ENCODE measurements around the gene TRIM66. TPM values are rescaled to one million over a fixed set of nuclear protein-coding genes. Genes with fewer than 3 reads are reported as not detected.

TRIM66 gene
- total RNA-seq, 1 donor from 2014 or later: 15.0 TPM

DNA sequence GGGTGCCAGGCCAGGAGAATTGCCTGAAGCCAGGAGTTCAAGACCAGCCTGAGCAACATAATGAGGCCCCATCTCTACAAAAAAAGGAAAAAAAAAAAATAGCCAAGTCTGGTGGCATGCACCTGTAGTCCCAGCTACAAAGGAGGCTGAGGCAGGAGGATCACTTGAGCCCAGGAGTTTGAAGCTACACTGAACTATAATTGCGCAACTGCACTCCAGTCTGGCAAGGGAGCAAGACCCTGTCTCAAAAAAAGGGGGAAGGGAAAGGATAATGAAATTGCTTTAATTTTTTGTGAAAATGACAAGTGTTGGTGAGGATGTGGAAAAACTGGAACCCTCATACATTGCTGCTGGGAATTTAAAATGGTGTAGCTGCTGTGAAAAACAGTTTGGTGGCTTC lies 107.7 kb downstream of the TRIM66 start:
- no peak overlapping the region for H3K27ac ChIP-seq
- TF ChIP-seq, protein P1, sequence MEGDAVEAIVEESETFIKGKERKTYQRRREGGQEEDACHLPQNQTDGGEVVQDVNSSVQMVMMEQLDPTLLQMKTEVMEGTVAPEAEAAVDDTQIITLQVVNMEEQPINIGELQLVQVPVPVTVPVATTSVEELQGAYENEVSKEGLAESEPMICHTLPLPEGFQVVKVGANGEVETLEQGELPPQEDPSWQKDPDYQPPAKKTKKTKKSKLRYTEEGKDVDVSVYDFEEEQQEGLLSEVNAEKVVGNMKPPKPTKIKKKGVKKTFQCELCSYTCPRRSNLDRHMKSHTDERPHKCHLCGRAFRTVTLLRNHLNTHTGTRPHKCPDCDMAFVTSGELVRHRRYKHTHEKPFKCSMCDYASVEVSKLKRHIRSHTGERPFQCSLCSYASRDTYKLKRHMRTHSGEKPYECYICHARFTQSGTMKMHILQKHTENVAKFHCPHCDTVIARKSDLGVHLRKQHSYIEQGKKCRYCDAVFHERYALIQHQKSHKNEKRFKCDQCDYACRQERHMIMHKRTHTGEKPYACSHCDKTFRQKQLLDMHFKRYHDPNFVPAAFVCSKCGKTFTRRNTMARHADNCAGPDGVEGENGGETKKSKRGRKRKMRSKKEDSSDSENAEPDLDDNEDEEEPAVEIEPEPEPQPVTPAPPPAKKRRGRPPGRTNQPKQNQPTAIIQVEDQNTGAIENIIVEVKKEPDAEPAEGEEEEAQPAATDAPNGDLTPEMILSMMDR (IDR thresholded peaks at IDR 0.05): no peak
- ATAC-seq: no peak
- no peaks in the 10 kb centered on the region for H3K4me1 ChIP-seq
- DNase-seq: no peak
- intact Hi-C loops (cut with DNase I): no loop called here
- H3K36me3 ChIP-seq: no peaks in the 10 kb centered on the region
- H3K9me3 ChIP-seq: peaks cover 7% of the 10 kb centered on the region
- no peaks in the 10 kb centered on the region for H3K27me3 ChIP-seq
- no peak overlapping the region for H3K4me3 ChIP-seq

DNA sequence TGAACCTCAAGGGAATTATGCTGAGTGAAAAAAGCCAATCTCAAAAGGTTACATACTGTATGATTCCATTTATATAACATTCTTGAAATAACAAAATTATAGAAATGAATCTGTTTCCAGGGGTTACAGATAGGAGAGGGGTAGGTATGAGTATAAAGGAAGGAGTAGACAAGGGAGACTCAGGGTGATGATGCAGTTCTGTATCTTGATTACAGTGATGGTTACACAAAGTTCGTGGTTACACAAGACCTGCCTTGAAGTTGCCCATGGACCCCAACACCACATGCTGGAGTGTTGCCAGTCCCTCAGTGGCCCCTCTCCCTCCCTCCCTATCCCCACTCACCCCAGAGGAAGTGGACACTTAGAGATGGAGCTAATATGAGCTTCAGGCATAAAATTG lies 108.7 kb downstream of the TRIM66 start:
- H3K36me3 ChIP-seq: no peaks in the 10 kb centered on the region
- TF ChIP-seq, protein P1 (IDR thresholded peaks at IDR 0.05): no peak
- DNase-seq: no peak
- no peak overlapping the region for H3K27ac ChIP-seq
- H3K4me3 ChIP-seq: no peak overlapping the region
- intact Hi-C loops (cut with DNase I): no loop called here
- peaks cover 7% of the 10 kb centered on the region for H3K9me3 ChIP-seq
- no peak for ATAC-seq
- H3K27me3 ChIP-seq: no peaks in the 10 kb centered on the region
- H3K4me1 ChIP-seq: no peaks in the 10 kb centered on the region

DNA sequence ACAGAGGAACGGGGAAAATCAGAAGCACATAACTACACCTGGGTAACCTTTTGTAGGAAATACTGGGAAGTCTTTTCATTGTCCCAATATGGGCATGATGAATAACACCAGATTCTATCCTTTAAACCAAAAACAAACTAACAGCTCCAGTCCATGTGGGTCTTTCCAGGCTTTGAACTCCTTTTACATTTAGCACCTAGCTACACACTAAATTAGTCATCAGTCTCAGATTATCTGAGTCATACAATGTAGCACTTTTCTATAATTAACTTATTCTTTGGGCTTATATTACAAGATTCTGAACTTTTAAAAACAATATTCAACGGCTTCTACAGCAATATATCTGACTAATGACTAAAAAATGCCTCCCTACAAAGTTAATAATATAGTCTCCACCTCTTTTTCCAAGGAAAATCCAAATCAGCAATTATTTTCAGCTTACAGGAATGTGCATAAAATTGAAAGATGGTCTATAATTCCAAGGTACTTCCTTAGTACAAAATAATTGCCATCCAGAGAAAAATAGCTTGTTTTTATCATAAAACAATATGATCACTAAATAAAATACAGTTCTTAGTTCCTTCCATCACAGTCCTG lies 114.8 kb downstream of the TRIM66 start:
- intact Hi-C loops (cut with DNase I): loop anchor here (10.0 kb wide), 1 partner anchor 343 kb away; no protein-coding TSS in a partner anchor
- DNase-seq (no peak), ATAC-seq (no peak)

DNA sequence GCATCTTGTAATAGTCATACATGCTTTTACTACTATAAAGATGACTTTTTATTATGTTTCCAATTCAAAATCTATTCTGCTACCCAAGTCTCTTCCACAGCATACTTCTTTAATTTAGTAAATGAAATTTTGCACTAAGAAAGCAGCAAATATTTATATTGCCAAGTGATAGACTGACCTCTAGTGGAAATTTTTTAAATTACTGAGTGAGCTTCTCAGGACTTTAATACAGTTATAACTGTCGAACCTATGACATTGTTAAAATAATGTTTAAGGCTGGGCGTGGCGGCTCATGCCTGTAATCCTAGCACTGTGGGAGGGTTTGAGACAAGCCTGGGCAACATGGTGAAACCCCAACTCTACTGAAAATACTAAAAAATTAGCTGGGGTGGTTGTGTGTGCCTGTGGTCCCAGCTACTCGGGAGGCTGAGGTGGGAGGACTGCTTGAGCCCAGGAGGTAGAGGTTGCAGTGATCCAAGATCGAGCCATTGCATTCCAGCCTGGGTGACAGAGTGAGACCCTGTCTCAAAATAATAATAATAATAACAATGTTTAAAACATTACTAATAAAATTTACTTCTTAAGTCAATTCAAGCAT lies 115.8 kb downstream of the TRIM66 start:
- no peaks in the 10 kb centered on the region for H3K9me3 ChIP-seq
- TF ChIP-seq, protein P1 (IDR thresholded peaks at IDR 0.05): peak; percentile 73
- no peak for DNase-seq
- intact Hi-C loops (cut with DNase I): loop anchor here (10.0 kb wide), 1 partner anchor 342 kb away; no protein-coding TSS in a partner anchor
- no peaks in the 10 kb centered on the region for H3K4me1 ChIP-seq
- peak; percentile 54 for ATAC-seq
- H3K4me3 ChIP-seq: no peak overlapping the region
- H3K27ac ChIP-seq: no peak overlapping the region
- H3K27me3 ChIP-seq: no peaks in the 10 kb centered on the region
- no peaks in the 10 kb centered on the region for H3K36me3 ChIP-seq

More for the DNA sequence above, 114.8 kb downstream of the TRIM66 start:
- Histone ChIP-seq H3K4me3 (no peak overlapping the region), H3K27ac (no peak overlapping the region), H3K36me3 (no peaks in the 10 kb centered on the region), H3K9me3 (no peaks in the 10 kb centered on the region), H3K27me3 (no peaks in the 10 kb centered on the region), H3K4me1 (no peaks in the 10 kb centered on the region)
- TF ChIP-seq, protein P1 (IDR thresholded peaks at IDR 0.05): no peak

DNA sequence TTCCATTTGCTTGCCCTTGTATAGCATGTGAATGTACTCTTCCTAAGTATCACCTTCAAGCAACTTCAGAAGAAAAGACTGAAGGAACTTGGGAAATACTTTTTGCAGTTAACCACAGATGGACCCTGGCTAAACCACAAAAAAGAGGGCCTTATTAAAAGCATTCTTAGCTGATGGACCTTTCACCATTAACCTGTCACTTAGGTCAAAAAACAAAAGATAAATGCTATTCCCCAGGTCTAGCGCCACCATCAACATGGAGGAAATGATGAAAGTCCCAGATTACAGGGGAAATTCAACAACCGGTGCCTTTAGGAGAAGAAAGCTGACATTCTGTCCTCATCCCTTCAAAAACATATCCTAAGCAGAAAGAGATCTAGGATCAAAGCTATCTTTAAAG lies 117.9 kb downstream of the TRIM66 start:
- Histone ChIP-seq H3K4me3 (no peak overlapping the region), H3K36me3 (no peaks in the 10 kb centered on the region), H3K27me3 (no peaks in the 10 kb centered on the region), H3K27ac (no peak overlapping the region), H3K4me1 (no peaks in the 10 kb centered on the region), H3K9me3 (peaks cover 4% of the 10 kb centered on the region)
- intact Hi-C loops (cut with DNase I): loop anchor here (10.0 kb wide), 1 partner anchor 340 kb away; no protein-coding TSS in a partner anchor
- TF ChIP-seq, protein P1 (IDR thresholded peaks at IDR 0.05): no peak
- ATAC-seq: no peak
- no peak for DNase-seq

Other genes with a start within 250 kb of the TRIM66 start
- 9.4 TPM for gene STK33, start 88.4 kb downstream of the TRIM66 start, total RNA-seq
- gene RPL27A, start 127 bp upstream of the TRIM66 start, total RNA-seq: 835 TPM
- 27.1 TPM for gene AKIP1, start 228.5 kb upstream of the TRIM66 start, total RNA-seq